ENCODE results near the gene BRD9.
"Not testable (repeated sequence)": the region's sequence is repeated elsewhere in the genome, so short reads cannot be mapped to it uniquely, and the experiment has no call there.

DNA sequence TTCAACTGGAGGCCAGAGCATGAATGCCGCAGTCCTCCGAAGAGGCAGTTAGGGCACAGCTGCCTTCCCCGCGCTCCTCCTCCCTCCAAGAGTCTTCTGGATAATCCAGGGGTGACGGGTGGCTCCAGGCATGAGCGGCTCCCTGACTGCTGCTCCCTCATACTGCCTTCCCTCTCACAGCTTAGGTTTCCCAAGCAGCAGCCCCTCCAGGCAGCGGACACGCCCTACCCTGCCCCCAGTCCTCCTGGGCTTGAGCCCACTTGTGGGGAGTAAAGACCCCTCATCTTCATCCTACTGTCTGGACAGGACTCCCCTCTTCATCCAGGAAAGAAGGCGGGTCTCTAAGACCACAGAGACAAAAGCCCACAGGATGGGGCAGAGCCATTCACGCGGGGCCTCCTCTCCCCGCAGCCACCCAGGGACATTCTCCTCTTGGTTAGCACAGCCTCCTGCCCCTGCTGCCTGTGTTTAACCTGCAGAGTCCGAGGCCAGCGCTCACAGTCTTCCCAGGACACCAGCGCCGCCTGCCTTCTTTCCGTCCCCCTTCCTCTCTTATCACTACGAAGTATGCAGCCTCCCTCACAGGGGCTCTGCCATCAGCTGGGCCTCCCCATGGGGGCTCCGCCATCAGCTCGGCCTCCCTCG lies 47.4 kb downstream of the BRD9 start:
- TF ChIP-seq, protein P1, sequence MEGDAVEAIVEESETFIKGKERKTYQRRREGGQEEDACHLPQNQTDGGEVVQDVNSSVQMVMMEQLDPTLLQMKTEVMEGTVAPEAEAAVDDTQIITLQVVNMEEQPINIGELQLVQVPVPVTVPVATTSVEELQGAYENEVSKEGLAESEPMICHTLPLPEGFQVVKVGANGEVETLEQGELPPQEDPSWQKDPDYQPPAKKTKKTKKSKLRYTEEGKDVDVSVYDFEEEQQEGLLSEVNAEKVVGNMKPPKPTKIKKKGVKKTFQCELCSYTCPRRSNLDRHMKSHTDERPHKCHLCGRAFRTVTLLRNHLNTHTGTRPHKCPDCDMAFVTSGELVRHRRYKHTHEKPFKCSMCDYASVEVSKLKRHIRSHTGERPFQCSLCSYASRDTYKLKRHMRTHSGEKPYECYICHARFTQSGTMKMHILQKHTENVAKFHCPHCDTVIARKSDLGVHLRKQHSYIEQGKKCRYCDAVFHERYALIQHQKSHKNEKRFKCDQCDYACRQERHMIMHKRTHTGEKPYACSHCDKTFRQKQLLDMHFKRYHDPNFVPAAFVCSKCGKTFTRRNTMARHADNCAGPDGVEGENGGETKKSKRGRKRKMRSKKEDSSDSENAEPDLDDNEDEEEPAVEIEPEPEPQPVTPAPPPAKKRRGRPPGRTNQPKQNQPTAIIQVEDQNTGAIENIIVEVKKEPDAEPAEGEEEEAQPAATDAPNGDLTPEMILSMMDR (conservative IDR thresholded peaks at IDR 0.05 in 1 of 2, IDR thresholded peaks at IDR 0.05 in 1 of 2; ENCODE audit: extremely low read depth in 1 of 2, insufficient read depth in 1 of 2, low read depth in 1 of 2, low read length in 2 of 2) = not testable (repeated sequence)
- TF ChIP-seq EZH2 (IDR thresholded peaks at IDR 0.05; ENCODE audit: borderline replicate concordance, low read length) = not testable (repeated sequence)

Data from mammary epithelial cell (primary cell).